HepG2 (cell line): ENCODE measurements around the gene TRIM2. TPM values are rescaled to one million over a fixed set of nuclear protein-coding genes. Genes with fewer than 3 reads are reported as not detected.
A peak's percentile ranks its signal among the peaks of the same experiment; 100 is the strongest.

Experiments used
- CENPX ChIP-seq: sonication (generic); formaldehyde crosslinking; IDR thresholded peaks from 2 replicates; pipeline ENCODE4 v1.9.0; 2021; ENCODE audit warnings: mild to moderate bottlenecking, missing genetic modification reagents, moderate library complexity
- ISX ChIP-seq: sonication (generic); formaldehyde crosslinking; conservative IDR thresholded peaks from 2 replicates; pipeline ENCODE4 v1.5.0; 2020; ENCODE audit warnings: missing genetic modification reagents
- MEIS1 ChIP-seq: sonication (generic); formaldehyde crosslinking; IDR thresholded peaks from 2 replicates; pipeline ENCODE4 v1.9.0; 2021; ENCODE audit warnings: mild to moderate bottlenecking, missing genetic modification reagents, moderate library complexity, borderline replicate concordance
- MEIS2 ChIP-seq: sonication (generic); formaldehyde crosslinking; IDR thresholded peaks from 2 replicates; pipeline ENCODE4 v1.9.0; 2021; ENCODE audit warnings: mild to moderate bottlenecking, missing genetic modification reagents
- SAFB2 ChIP-seq: sonication (generic); formaldehyde crosslinking; IDR thresholded peaks from 2 replicates; pipeline ENCODE4 v1.5.1; 2020; ENCODE audit warnings: missing genetic modification reagents, low read depth, mild to moderate bottlenecking, borderline replicate concordance
- YEATS4 ChIP-seq: sonication (generic); formaldehyde crosslinking; IDR thresholded peaks from 2 replicates; pipeline ENCODE4 v1.4.0; 2020; ENCODE audit warnings: missing genetic modification reagents, borderline replicate concordance
- ZFP82 ChIP-seq: sonication (generic); formaldehyde crosslinking; IDR thresholded peaks from 2 replicates; pipeline ENCODE4 v1.5.1; 2020; ENCODE audit warnings: mild to moderate bottlenecking, missing genetic modification reagents, borderline replicate concordance
- ZNF383 ChIP-seq: sonication (generic); formaldehyde crosslinking; IDR thresholded peaks from 2 replicates; pipeline ENCODE4 v1.4.0; 2020; ENCODE audit warnings: missing genetic modification reagents, mild to moderate bottlenecking, borderline replicate concordance
- ZNF615 ChIP-seq: sonication (generic); formaldehyde crosslinking; IDR thresholded peaks from 2 replicates; pipeline ENCODE4 v1.5.0; 2020; ENCODE audit warnings: mild to moderate bottlenecking, missing genetic modification reagents, borderline replicate concordance
- ZNF660 ChIP-seq: sonication (generic); formaldehyde crosslinking; IDR thresholded peaks from 2 replicates; pipeline ENCODE4 v1.5.1; 2020; ENCODE audit warnings: mild to moderate bottlenecking, low read depth, missing genetic modification reagents, borderline replicate concordance
- polyA plus RNA-seq, 8 experiments: library from polyadenylated mRNA; depleted of rRNA in 3 of 8; stranded (reverse) in 7 of 8; unstranded in 1 of 8; fragments of >200 nt; fragmentation: Illumina TruSeq in 4 of 8; extraction: Trizol in 4 of 8; gene quantifications; 2 replicates each; pipeline versions ENCODE4 v1.2.1 to v1.2.3, GENCODE V29; 2011 to 2016; ENCODE audit warnings: low read depth in 4 of 8, missing spikeins in 1 of 8, mixed read lengths in 1 of 8; ENCODE audit not compliant: insufficient read depth in 1 of 8
- total RNA-seq, 5 experiments: library from RNA; depleted of rRNA; stranded (reverse); fragments of >200 nt; fragmentation: Illumina TruSeq; extraction: Trizol; gene quantifications; 2 replicates each; pipeline ENCODE4 v1.2.3, GENCODE V29; 2016; ENCODE audit warnings: low read depth in 1 of 5
- TF ChIP-seq, protein P1 (sequence below): sonication (generic); formaldehyde crosslinking; IDR thresholded peaks from 2 replicates; pipeline ENCODE4 v1.4.0; 2020; ENCODE audit warnings: missing genetic modification reagents
- TF ChIP-seq, protein P2 (sequence below): sonication (generic); formaldehyde crosslinking; IDR thresholded peaks from 2 replicates; pipeline ENCODE4 v1.5.0; 2020; ENCODE audit warnings: missing genetic modification reagents
- TF ChIP-seq, protein P3 (sequence below): sonication (generic); formaldehyde crosslinking; IDR thresholded peaks from 2 replicates; pipeline ENCODE4 v1.4.0; 2020; ENCODE audit warnings: missing genetic modification reagents, borderline replicate concordance
- TF ChIP-seq, protein P4 (sequence below): sonication (generic); formaldehyde crosslinking; IDR thresholded peaks from 2 replicates; pipeline ENCODE4 v1.9.0; 2022; ENCODE audit warnings: missing genetic modification reagents, mild to moderate bottlenecking, borderline replicate concordance
- TF ChIP-seq, protein P5 (sequence below): sonication (generic); formaldehyde crosslinking; IDR thresholded peaks from 2 replicates; pipeline ENCODE4 v1.4.0; 2020; ENCODE audit warnings: missing genetic modification reagents
- TF ChIP-seq, protein P6 (sequence below): sonication (generic); formaldehyde crosslinking; IDR thresholded peaks from 2 replicates; pipeline ENCODE4 v1.4.0; 2020; ENCODE audit warnings: mild to moderate bottlenecking, missing genetic modification reagents

Gene TRIM2
- total and polyA plus RNA-seq, 2 of the 13 experiments (the other 11 are each of a cell fraction or from before 2014, with no cell fraction given) = 2.1 to 4.2 TPM

DNA sequence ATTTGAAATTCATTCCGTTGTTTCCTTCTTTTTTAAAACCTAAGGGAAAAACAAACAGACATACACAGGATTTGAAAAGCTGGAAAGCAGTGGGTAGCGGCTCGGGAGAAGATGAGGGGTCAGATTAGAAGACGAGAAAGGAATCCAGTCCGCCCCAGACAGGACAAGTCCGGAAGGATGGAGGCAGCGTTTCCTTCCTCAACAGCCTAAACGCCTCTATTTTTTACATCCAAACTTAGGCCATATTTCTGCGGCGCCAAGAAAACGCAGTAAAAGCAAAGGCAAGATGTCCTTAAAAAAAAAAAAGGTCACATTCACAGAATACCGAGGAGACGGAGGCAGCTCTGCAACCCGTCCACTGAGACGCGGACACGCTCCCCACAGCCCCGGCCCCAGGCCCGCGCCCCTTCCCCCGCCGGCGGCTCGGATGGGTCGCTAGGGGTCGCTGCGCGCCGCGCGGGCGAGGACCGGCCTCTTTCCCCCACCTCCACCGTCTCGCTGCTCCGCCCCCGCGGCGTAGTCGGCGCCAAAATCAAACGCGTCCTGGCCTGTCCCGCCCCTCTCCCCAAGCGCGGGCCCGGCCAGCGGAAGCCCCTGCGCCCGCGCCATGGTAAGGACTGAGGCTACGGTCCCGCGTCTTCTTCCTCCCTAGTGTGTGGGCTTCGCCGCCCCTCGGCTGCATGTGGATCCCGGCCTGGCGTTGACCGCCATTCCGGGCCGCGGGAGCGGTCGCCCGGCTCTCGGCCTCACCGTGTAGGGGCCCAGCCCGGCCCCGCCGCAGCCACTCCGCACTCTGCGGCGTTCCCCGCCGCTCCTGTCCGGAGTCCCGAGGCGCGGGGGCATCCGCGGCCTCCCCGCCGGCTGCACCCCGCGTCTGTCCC, 140.1 kb downstream of the TRIM2 start, which contains the start of gene MND1 (continued):
- TF ChIP-seq, protein P1, sequence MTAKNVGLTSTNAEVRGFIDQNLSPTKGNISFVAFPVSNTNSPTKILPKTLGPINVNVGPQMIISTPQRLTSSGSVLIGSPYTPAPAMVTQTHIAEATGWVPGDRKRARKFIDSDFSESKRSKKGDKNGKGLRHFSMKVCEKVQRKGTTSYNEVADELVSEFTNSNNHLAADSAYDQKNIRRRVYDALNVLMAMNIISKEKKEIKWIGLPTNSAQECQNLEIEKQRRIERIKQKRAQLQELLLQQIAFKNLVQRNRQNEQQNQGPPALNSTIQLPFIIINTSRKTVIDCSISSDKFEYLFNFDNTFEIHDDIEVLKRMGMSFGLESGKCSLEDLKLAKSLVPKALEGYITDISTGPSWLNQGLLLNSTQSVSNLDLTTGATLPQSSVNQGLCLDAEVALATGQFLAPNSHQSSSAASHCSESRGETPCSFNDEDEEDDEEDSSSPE (CRISPR knock-in tag) = peak; percentile 99
- TF ChIP-seq, protein P2, sequence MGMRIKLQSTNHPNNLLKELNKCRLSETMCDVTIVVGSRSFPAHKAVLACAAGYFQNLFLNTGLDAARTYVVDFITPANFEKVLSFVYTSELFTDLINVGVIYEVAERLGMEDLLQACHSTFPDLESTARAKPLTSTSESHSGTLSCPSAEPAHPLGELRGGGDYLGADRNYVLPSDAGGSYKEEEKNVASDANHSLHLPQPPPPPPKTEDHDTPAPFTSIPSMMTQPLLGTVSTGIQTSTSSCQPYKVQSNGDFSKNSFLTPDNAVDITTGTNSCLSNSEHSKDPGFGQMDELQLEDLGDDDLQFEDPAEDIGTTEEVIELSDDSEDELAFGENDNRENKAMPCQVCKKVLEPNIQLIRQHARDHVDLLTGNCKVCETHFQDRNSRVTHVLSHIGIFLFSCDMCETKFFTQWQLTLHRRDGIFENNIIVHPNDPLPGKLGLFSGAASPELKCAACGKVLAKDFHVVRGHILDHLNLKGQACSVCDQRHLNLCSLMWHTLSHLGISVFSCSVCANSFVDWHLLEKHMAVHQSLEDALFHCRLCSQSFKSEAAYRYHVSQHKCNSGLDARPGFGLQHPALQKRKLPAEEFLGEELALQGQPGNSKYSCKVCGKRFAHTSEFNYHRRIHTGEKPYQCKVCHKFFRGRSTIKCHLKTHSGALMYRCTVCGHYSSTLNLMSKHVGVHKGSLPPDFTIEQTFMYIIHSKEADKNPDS (CRISPR knock-in tag) = no peak
- TF ChIP-seq MEIS1 (CRISPR knock-in tag) = peak; percentile 87
- TF ChIP-seq SAFB2 (CRISPR knock-in tag) = peak; percentile 44; the same call in 1 of the 2 replicates
- no peak for TF ChIP-seq ZNF383 (CRISPR knock-in tag)
- TF ChIP-seq, protein P3, sequence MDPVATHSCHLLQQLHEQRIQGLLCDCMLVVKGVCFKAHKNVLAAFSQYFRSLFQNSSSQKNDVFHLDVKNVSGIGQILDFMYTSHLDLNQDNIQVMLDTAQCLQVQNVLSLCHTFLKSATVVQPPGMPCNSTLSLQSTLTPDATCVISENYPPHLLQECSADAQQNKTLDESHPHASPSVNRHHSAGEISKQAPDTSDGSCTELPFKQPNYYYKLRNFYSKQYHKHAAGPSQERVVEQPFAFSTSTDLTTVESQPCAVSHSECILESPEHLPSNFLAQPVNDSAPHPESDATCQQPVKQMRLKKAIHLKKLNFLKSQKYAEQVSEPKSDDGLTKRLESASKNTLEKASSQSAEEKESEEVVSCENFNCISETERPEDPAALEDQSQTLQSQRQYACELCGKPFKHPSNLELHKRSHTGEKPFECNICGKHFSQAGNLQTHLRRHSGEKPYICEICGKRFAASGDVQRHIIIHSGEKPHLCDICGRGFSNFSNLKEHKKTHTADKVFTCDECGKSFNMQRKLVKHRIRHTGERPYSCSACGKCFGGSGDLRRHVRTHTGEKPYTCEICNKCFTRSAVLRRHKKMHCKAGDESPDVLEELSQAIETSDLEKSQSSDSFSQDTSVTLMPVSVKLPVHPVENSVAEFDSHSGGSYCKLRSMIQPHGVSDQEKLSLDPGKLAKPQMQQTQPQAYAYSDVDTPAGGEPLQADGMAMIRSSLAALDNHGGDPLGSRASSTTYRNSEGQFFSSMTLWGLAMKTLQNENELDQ (CRISPR knock-in tag) = no peak
- 0 out of 2 replicates have a peak, but pooled peaks have one; percentile 56 for TF ChIP-seq ZFP82 (CRISPR knock-in tag)
- no peak for TF ChIP-seq ZNF660
- TF ChIP-seq YEATS4 (CRISPR knock-in tag) = peak; percentile 90
- TF ChIP-seq, protein P4, sequence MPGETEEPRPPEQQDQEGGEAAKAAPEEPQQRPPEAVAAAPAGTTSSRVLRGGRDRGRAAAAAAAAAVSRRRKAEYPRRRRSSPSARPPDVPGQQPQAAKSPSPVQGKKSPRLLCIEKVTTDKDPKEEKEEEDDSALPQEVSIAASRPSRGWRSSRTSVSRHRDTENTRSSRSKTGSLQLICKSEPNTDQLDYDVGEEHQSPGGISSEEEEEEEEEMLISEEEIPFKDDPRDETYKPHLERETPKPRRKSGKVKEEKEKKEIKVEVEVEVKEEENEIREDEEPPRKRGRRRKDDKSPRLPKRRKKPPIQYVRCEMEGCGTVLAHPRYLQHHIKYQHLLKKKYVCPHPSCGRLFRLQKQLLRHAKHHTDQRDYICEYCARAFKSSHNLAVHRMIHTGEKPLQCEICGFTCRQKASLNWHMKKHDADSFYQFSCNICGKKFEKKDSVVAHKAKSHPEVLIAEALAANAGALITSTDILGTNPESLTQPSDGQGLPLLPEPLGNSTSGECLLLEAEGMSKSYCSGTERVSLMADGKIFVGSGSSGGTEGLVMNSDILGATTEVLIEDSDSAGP (CRISPR knock-in tag) = peak; percentile 88
- TF ChIP-seq ISX = peak; percentile 79; the same call in 1 of the 2 replicates
- TF ChIP-seq, protein P5, sequence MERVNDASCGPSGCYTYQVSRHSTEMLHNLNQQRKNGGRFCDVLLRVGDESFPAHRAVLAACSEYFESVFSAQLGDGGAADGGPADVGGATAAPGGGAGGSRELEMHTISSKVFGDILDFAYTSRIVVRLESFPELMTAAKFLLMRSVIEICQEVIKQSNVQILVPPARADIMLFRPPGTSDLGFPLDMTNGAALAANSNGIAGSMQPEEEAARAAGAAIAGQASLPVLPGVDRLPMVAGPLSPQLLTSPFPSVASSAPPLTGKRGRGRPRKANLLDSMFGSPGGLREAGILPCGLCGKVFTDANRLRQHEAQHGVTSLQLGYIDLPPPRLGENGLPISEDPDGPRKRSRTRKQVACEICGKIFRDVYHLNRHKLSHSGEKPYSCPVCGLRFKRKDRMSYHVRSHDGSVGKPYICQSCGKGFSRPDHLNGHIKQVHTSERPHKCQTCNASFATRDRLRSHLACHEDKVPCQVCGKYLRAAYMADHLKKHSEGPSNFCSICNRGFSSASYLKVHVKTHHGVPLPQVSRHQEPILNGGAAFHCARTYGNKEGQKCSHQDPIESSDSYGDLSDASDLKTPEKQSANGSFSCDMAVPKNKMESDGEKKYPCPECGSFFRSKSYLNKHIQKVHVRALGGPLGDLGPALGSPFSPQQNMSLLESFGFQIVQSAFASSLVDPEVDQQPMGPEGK (CRISPR knock-in tag) = peak; percentile 50
- TF ChIP-seq, protein P6, sequence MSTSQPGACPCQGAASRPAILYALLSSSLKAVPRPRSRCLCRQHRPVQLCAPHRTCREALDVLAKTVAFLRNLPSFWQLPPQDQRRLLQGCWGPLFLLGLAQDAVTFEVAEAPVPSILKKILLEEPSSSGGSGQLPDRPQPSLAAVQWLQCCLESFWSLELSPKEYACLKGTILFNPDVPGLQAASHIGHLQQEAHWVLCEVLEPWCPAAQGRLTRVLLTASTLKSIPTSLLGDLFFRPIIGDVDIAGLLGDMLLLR (CRISPR knock-in tag) = peak; percentile 72; the same call in 1 of the 2 replicates
- TF ChIP-seq MEIS2 (CRISPR knock-in tag) = peak; percentile 59
- TF ChIP-seq CENPX (CRISPR knock-in tag) = no peak; the same call in 1 of the 2 replicates
- no peak for TF ChIP-seq ZNF615 (CRISPR knock-in tag)
